Glomerular endothelial cell (primary cell): ENCODE results near the gene HBEGF. TPM values are rescaled to one million over a fixed set of nuclear protein-coding genes. Genes with fewer than 3 reads are reported as not detected.

Source experiments
- DNase-seq: peaks from one replicate; pipeline ENCODE4 v3.0.0-alpha.2; 2011; ENCODE audit warnings: low read depth, low spot score; ENCODE audit errors: extremely low read depth
- total RNA-seq: library from RNA; depleted of rRNA; stranded (reverse); fragments of >200 nt; gene quantifications from 2 replicates; pipeline ENCODE4 v1.2.3, GENCODE V29; 2015

HBEGF gene, protein sequence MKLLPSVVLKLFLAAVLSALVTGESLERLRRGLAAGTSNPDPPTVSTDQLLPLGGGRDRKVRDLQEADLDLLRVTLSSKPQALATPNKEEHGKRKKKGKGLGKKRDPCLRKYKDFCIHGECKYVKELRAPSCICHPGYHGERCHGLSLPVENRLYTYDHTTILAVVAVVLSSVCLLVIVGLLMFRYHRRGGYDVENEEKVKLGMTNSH
- 59.6 and 86.3 TPM in 2 replicates for total RNA-seq

DNA sequence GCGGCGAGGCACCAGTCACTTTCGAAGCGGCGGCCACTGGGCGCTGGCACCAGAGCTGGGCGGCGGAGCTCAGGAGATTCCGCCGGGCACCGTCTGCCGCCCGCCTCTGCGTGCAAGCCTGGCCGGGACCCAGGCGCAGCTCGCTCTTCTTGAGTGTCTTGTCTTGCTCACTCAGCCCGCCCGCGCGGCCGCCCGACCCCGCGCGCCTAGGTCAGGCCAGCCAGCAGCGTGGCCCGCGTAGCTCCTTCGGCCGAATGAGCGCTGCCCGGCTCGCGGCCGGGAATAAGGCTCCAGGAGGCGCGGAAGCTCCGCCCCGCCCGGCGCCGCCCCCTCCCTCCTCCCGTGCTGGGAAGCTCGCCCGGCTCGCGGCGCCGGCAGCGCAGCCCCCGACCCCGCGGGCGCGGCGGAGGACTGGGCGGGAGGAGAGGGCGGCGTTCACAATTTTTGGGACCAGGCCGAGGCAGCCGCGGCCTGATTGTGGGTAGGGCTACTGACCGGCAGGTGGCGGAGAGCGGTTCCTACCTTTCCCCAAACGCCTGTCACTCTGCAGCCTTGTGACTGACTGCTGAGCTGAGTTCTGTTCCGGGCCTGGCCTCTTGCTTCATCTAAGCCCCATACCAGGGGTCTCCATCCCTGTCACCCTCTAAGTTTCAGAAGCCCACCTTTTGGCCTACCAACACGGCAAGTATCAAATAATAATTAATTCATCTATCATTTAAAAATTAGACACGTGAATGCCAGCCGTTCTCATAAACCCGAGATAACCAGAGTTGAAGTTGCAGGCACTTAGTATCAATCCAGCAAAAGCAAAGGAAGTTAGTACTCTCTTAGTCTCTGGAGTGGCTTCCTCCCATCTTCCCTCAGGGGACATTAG lies at the start of gene HBEGF:
Gene HBEGF, minus strand, starts transcription at position 256 of the 874 bp plus-strand sequence. CDS start 275 bp downstream, outside the sequence.
- DNase-seq, result no peak

DNA sequence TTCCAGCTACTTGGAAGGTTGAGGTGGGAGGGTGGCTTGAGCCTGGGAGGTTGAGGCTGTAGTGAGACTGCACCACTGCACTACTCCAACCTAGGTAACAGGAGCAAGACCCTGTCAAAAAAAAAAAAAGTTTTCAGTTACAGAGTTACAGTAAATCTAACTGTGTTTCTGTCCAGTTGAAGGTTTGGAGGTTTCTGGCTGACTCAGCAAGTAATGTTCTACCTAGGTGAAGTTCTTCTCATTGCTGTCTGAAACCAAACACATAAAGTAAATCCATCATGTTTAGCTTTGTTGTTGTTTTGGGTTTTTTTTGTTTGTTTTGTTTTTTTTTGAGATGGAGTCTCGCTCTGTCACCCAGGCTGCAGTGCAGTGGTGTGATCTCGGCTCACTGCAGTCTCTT lies 47.3 kb upstream of the HBEGF start:
- no peak for DNase-seq

DNA sequence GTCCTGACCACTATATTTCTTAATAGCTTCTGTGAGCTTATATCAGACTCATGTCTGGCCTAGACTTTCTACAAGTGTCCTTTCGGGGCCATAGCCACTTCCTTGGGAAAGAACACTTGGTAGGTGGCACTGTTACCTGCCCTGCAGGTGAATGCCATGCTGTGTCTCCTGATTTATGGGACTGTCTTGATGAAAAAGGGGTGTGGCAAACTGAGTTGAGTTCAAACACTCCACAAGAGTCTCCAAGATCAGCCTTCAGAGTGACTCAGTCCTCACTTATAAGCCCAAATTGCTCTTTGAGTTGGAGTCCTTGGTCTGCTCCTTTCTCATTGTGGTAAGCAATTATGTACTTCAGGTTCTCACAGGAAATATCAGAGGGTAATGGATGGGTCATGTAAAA lies 45.3 kb upstream of the HBEGF start:
- DNase-seq, result no peak

DNA sequence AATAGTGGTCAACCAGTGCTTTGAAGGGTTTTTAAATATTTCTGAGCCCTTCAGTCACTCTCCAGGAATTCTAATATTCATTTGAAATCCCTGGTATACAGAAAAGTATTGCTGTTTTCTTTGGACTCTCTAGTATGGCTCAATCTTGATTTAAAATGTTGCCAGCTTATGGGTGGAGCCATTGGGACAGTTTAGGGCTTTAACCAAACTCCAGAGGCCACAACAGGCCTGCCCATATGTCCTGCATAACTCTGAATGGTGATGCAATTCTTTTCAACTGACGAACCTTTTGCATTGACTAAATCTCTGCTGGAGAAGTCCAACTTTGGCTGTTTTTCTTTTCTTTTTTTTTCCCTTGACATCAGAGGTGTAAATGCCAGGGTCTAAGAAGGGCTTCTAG lies 44.9 kb upstream of the HBEGF start:
- no peak for DNase-seq

DNA sequence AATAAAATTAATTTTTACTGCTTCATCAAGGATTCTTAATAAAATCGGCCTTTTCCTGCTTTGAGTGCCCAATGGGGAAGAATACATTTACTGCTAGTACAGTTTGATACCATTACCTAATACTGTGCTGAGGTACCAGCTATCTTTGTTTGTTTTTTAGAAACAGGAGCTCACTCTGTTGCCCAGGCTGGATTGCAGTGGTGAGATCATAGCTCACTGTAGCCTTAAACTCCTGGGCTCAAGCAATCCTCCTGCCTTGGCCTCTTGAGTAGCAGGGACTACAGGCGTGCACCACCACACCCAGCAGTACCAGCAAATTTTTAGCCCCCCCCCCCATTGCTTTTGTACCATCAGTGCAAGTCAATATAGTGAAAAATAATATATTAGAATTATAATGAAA lies 41.6 kb upstream of the HBEGF start:
- DNase-seq, result no peak

DNA sequence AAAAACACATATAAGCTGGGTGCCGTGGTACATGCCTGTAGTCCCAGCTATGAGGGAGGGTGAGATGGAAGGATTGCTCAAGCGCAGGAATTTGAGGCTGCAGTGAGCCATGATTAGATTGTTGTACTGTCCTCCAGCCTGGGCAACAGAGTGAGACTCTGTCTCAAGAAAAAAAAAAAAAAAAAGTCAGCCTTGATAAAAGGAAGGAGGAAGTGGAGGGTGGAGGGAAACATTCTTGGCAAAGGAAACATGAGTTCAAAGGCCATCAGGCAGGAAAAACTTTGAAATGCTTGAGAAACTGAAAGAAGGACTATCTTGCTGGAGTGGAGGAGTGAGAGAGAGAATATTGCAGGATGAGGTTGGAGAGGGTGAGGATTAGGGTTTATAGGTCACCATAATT lies 36.9 kb upstream of the HBEGF start:
- no peak for DNase-seq

DNA sequence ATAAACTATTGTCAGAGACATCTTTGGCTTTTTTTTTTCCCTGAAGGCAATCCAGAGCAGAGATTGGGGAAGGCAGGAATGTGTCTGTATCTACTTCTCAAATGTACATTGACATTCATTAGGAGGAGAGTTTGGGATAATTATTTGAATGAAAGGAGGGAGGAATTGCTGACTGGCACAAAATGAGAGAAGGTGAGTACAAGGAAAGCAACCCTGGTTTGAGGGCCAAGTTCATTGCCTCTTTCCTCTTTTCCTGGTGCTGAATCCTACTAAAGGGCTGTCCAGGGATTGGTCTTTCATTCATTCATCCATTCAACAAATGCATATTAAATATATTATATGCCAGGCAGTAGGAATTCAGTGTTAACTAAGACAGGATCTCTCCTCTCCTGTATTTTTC lies 36.5 kb upstream of the HBEGF start:
- no peak for DNase-seq

DNA sequence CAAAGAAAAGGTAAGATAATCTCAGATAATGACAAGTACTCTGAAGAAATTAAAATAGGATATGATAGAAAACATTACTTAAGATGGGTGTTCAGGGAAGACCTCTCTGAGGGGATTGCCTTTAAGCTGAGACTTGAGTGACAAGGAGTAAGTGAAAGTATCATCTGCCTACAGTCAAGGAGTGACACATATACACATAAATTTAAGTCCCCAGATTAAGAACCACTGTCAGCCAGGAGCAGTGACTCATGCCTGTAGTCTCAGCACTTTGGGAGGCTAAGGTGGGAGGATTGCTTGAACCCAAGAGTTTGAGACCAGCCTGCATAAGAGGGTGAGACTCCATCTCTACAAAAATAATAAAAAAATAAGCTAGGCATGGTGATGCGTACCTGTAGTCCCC lies 35.6 kb upstream of the HBEGF start:
- DNase-seq, result no peak

DNA sequence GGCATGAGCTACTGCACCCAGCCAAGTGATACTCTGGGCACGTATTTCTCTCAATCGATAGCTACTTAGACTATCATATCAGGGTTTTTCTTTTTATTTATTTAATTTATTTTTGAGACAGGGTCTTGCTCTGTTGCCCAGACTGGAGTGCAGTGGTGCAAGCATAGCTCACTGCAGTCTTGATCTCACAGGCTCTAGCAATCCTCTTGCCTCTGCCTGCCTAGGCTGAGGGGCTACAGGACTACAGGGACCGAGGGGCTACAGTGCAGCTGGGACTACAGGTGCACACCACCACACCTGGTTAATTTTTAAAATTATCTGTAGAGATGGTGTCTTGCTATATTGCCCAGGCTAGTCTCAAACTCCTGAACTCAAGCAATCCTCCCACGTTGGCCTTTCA lies 34.9 kb upstream of the HBEGF start:
- no peak for DNase-seq

DNA sequence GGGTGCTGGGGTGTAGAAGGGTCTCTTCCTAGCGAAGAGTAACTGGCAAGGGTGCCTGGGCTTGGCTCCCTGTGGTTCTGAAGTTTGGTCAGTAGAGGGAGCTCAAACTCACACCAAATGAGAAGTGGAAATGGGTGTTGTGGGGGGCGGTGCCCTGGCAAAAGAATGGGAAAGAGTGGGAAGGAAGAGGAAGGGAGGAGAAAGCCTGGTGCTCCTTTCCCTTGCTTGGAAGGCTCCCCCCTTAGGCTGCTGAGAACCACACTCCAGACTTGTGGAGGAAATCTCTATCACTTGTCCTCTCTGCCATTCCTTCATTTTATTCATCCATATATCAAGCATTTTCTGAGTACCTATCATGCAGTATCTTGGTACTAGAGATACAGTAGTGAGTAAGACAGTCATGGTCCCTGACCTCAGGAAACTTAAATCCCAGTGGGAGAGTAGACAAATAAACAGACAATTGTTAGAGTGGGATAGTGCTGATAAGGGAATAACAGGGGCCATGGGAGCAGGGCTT lies 26.6 kb upstream of the HBEGF start:
- no peak for DNase-seq

DNA sequence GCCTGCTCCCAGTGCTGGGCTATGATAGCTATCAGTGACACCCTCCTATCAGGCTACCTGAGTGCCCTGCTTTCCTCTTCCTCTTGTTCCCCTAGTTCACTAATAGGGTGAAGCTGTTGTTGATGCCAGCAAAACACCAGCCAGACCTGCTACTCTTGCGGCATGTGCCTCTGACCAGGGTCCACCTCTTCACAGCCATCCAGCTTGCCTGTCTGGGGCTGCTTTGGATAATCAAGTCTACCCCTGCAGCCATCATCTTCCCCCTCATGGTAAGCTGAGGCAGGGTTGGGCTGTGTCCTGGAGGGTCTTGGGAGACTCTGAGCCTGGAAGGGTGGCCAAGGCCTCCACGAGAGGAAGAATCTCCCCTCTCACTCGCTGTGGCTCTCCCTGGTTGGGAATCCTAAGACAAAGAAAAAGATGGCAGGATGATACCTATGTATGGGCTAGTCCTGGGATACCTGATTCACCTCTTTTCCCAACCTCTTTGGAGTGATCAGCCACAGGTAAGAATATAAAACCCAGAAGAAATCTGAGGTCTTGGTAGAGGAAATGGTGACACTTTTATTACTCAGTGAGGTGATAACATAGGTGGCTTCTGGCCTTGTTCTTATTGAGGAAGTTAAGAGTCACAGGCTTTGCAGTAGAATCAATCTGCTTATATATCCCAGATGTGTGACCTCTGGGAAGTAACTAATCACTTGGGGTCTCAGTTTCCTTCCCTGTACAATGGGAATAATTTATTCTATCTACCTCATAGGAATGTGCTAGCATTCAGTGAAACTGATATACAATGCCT lies 25.2 kb upstream of the HBEGF start:
- no peak for DNase-seq

DNA sequence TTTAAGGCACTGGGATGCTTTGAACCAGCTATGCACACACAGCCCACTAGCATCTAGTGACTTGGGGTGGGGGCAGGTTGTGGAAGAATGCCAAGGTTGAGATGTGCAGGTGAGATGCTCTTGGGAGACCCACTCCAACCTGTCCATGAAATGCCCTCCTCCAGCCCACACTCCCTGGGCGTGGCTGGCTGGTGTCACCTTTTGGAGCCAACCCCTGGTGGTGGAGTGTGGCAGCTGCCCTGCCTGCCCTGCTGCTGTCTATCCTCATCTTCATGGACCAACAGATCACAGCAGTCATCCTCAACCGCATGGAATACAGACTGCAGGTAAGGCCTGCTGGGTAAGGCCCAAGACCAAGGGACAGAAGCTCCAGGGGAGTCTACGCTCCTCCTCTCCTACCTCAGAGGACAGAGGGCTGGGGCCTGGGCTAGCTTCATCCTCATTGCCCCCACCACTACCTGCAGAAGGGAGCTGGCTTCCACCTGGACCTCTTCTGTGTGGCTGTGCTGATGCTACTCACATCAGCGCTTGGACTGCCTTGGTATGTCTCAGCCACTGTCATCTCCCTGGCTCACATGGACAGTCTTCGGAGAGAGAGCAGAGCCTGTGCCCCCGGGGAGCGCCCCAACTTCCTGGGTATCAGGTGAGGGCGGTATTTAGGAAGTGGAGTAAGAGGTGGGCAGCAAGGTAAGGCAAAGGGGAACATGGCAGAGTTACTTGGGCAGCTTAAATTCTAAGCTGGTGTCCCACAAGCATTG lies 21.0 kb upstream of the HBEGF start:
- no peak for DNase-seq

DNA sequence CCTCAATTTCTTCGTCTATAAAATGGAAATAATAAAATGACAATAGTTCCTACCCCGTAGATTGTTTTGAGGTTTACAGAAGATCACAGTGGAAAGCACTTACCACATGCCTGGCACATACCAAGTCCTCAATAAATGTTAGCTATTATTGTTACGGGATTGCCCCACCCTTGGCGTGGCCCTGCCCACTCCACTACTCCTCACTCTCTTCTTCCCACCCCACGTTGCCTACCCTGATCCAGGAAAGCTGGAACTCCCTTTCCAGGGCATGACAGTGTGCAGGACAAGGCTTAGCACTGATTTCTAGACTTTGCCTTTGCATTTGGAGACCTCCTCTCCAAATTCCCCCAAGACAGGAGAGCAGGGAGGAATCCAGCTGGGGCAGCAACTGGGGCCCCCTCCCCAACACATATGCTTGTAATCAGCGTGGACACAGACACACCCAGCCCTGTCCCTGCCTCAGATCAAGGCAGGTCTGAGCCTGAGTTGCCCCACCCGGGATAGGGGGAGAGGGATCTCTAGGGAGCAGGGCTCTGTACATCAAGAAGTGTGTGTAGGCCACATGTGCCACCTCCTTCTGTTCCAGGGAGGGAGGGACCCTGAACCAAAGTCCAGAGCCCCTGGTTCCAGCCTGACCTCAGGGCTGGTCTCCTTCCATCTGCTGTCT lies 20.3 kb upstream of the HBEGF start:
- no peak for DNase-seq

DNA sequence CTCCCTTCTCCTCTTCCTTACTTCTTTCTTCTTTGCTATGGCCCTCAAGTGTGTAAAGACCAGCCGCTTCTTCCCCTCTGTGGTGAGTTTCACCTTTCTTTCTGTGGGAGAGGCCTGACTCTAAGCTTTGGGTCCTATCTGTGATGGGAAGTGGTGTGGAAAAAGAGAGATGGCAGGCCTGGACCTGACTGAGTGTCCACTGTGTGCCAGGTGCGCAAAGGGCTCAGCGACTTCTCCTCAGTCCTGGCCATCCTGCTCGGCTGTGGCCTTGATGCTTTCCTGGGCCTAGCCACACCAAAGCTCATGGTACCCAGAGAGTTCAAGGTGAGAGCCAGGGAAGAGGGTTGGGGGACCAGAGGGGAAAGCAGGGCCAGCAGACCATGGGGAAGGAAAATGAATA lies 19.5 kb upstream of the HBEGF start:
- no peak for DNase-seq

DNA sequence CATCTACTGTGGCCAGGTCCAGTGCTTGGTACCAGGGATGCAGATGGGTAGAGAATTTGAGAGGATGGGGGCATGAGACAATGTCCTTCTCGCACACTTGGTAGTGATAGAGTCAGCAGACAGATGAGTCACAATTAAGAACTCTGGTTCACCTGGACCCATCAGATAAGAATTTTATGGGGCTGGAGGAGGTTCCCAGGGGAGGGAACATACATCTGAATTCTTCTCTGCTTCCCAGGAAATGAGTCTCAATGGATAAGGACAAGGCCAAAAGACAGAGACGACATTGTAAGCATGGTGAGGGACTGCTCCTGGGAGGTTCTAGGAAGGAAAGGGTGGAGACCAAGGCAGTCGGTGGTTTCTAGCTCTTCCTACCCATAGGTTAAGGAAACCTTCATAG lies 18.9 kb upstream of the HBEGF start:
- DNase-seq, result no peak

DNA sequence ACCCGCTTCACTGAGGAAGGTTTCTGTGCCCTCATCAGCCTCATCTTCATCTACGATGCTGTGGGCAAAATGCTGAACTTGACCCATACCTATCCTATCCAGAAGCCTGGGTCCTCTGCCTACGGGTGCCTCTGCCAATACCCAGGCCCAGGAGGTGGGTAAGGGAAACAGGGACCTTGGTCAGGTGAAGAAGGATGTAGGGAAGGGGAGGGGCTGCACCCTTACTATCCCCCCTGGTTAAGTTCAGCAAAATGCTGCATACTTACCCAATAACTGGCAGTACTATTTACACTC lies 18.0 kb upstream of the HBEGF start:
- DNase-seq, result no peak

DNA sequence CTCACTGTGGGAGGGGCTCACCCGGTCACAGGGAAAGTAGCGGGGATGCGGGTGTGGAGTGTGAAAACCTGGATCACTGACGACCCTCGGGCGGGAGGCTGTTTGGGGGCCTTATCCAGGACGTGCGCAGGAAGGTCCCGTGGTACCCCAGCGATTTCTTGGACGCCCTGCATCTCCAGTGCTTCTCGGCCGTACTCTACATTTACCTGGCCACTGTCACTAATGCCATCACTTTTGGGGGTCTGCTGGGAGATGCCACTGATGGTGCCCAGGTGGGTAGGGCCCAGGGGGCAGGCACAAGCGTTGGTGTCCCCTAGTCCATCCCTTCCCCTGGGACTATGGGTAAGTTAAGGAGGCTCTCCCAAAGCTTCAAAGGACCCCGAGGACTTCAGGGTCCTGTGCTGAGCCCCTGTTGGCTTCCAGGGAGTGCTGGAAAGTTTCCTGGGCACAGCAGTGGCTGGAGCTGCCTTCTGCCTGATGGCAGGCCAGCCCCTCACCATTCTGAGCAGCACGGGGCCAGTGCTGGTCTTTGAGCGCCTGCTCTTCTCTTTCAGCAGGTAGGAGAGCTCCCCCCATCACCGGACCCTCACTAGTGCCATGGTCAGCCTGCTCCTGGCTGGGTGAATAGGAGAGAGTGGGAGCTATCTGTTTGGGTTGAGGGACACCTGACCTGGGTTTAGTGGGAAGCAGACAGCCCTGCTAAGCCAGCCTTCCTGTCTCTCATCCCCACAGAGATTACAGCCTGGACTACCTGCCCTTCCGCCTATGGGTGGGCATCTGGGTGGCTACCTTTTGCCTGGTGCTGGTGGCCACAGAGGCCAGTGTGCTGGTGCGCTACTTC lies 17.4 kb upstream of the HBEGF start:
- DNase-seq, result no peak

DNA sequence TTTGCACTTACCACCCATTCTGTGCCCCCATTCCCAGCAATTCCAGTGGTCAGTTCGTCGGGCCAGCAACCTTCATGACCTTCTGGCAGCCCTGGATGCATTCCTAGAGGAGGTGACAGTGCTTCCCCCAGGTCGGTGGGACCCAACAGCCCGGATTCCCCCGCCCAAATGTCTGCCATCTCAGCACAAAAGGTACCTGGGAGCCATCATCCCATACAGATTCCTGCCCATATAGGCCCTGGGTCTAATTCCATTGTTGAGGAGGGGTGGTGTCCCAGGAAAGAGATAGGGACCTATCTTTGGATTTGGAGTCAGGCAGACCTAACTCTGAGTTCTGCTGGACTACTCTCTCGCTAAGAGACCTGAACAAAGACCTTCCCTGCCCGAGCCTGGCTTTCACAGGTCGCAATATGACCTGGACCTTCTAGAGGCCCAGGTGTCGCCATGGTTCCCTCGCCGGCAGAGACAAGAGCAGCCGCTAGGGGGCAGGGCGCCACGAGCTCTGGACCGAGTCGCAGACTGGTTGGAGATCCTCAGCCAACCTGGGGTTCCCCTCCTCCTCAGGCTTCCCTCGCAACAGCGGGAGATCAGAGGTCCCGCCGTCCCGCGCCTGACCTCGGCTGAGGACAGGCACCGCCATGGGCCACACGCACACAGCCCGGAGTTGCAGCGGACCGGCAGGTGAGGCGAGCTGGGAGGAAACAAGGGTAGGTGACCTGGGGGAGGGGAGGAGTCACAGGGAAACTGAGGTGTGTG lies 16.6 kb upstream of the HBEGF start:
- no peak for DNase-seq

DNA sequence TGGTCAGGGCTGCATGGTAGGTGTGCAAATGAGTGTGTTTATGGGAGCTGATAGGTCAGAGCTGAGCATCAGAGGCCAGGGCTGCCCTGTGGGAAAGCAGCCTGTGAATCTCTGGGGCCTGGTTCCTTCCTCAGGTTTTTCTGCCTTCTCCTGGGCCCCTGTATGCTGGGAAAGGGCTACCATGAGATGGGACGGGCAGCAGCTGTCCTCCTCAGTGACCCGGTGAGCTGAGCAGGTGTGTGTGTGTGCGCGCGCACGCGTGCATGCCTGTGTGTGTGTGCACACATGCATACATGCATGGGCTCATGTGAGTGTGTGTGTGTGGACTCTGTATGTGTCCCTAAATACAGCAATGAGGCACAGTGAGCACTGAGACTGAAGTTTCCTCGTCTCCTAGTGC lies 15.9 kb upstream of the HBEGF start:
- no peak for DNase-seq
